ENCODE data around the gene KRTAP10-12.

KRTAP10-12 gene

GRCh38 chr21:44734841-44735240 is 37.9 kb downstream of the KRTAP10-12 start:
- no peak for DNase-seq

GRCh38 chr21:44735821-44736220 is 38.8 kb downstream of the KRTAP10-12 start:
- no peak for DNase-seq

- no peak for DNase-seq
These were observed 39.5 kb downstream of the KRTAP10-12 start for GRCh38 chr21:44736291-44737004.

GRCh38 chr21:44737706-44738354 is 40.9 kb downstream of the KRTAP10-12 start:
- DNase-seq = no peak

- no peak for DNase-seq
These were observed 41.6 kb downstream of the KRTAP10-12 start for GRCh38 chr21:44738621-44739020.

GRCh38 chr21:44739316-44739715 is 42.3 kb downstream of the KRTAP10-12 start:
- no peak for DNase-seq

GRCh38 chr21:44740742-44741141 is 43.8 kb downstream of the KRTAP10-12 start:
- no peak for DNase-seq

- no peak for DNase-seq
These were observed 44.9 kb downstream of the KRTAP10-12 start for GRCh38 chr21:44741921-44742320.

GRCh38 chr21:44742418-44743153 is 45.6 kb downstream of the KRTAP10-12 start:
- DNase-seq = peak in 1 of 2 donors; percentile 60

All from CD4-positive, alpha-beta T cell treated with Interferon alpha-2 for 1 hour (primary cell).